H1 (cell line): Measurements from ENCODE around the gene CTNNA3. TPM values are rescaled to one million over a fixed set of nuclear protein-coding genes. Genes with fewer than 3 reads are reported as not detected.

Experiments used
- CTCF ChIA-PET: fragments of 300-600 bp; sonication (Branson Sonifier 250); formaldehyde crosslinking; loops from one replicate; lab custom pipeline; 2021; ENCODE audit not compliant: partially characterized antibody; lab: Charles Lee
- POLR2A ChIA-PET: fragments of 300-600 bp; sonication (Branson Sonifier 250); formaldehyde crosslinking; loops from one replicate; lab custom pipeline; 2021; ENCODE audit warnings: inconsistent platforms; ENCODE audit not compliant: partially characterized antibody; lab: Charles Lee
- DNase-seq, 2 experiments: peaks; one replicate each; pipeline versions ENCODE4 v3.0.0 to v3.0.0-alpha.2; 2010 to 2022; ENCODE audit warnings: low spot score in 2 of 2, low read depth in 1 of 2, mixed read lengths in 1 of 2
- FAIRE-seq: peaks from 2 replicates; lab custom pipeline; 2011; peaks lifted over from hg19 to GRCh38; lab: Jason Lieb, UNC
- H2AFZ ChIP-seq: 2 replicates; pipeline ENCODE4 v1.8.1; 2012; ENCODE audit warnings: low read length, inconsistent platforms
- H2AK5ac ChIP-seq: 2 replicates; pipeline ENCODE4 v1.6.1; 2013; ENCODE audit warnings: low read depth, low read length
- H2BK120ac ChIP-seq: replicated peaks from 2 replicates; pipeline ENCODE3; 2013; ENCODE audit warnings: low read depth, low read length, inconsistent platforms
- H2BK12ac ChIP-seq: 2 replicates; pipeline ENCODE4 v1.6.1; 2013; ENCODE audit warnings: low read depth, low read length
- H2BK15ac ChIP-seq: 2 replicates; pipeline ENCODE4 v1.6.1; 2013; ENCODE audit warnings: low read length
- H2BK20ac ChIP-seq: 2 replicates; pipeline ENCODE4 v1.6.1; 2013; ENCODE audit warnings: low read length
- H2BK5ac ChIP-seq: 2 replicates; pipeline ENCODE4 v1.6.1; 2013; ENCODE audit warnings: low read depth, low read length
- H3K14ac ChIP-seq: 2 replicates; pipeline ENCODE4 v1.6.1; 2013; ENCODE audit warnings: inconsistent platforms; ENCODE audit not compliant: insufficient read length
- H3K18ac ChIP-seq: 2 replicates; pipeline ENCODE4 v1.6.1; 2013; ENCODE audit warnings: low read length; ENCODE audit errors: extremely low read depth
- H3K23ac ChIP-seq: 2 replicates; pipeline ENCODE4 v1.6.1; 2013; ENCODE audit warnings: inconsistent platforms; ENCODE audit not compliant: insufficient read length
- H3K23me2 ChIP-seq: 2 replicates; pipeline ENCODE4 v1.6.1; 2013; ENCODE audit warnings: low read depth, low read length
- H3K27ac ChIP-seq: 2 replicates; pipeline ENCODE4 v1.6.1; 2011; ENCODE audit warnings: low read depth, low read length, inconsistent platforms
- H3K27me3 ChIP-seq, 4 experiments: replicated peaks in 1 of 4; 1 replicate in 1 of 4; 2 replicates in 3 of 4; pipeline versions ENCODE4 v1.6.1 to v1.8.1; 2011 to 2013; ENCODE audit warnings: low read length in 3 of 4, mild to moderate bottlenecking in 3 of 4, inconsistent platforms in 2 of 4, mixed read lengths in 2 of 4, moderate library complexity in 1 of 4; ENCODE audit not compliant: control insufficient read depth in 3 of 4, insufficient read depth in 3 of 4; ENCODE audit errors: extremely low read depth in 1 of 4
- H3K36me3 ChIP-seq, 4 experiments: 2 replicates each; pipeline versions ENCODE4 v1.6.1 to v1.8.1; 2011 to 2013; ENCODE audit warnings: mild to moderate bottlenecking in 4 of 4, low read length in 3 of 4, moderate library complexity in 2 of 4, control low read depth in 1 of 4, inconsistent platforms in 1 of 4; ENCODE audit not compliant: insufficient read depth in 4 of 4, control insufficient read depth in 2 of 4
- H3K4ac ChIP-seq: replicated peaks from 2 replicates; pipeline ENCODE3; 2013; ENCODE audit warnings: low read length, low read depth, mixed read lengths, inconsistent platforms; ENCODE audit not compliant: insufficient read length
- H3K4me1 ChIP-seq, 4 experiments: replicated peaks in 1 of 4; 1 replicate in 1 of 4; 2 replicates in 3 of 4; pipeline versions ENCODE4 v1.6.1 to v1.8.1; 2011 to 2013; ENCODE audit warnings: low read length in 3 of 4, inconsistent platforms in 2 of 4, mixed read lengths in 1 of 4; ENCODE audit not compliant: insufficient read depth in 4 of 4, control insufficient read depth in 3 of 4
- H3K4me2 ChIP-seq, 2 experiments: 2 replicates each; pipeline versions ENCODE4 v1.6.1 to v1.8.1; 2011 to 2013; ENCODE audit warnings: low read depth in 2 of 2, low read length in 2 of 2, control low read depth in 1 of 2, inconsistent platforms in 1 of 2, mild to moderate bottlenecking in 1 of 2; ENCODE audit not compliant: insufficient read depth in 1 of 2
- H3K4me3 ChIP-seq, 4 experiments: fragments of 200-600, 300-600 bp in 1 of 4; sonication (generic), shearing (Covaris generic), sonication (Bioruptor Twin) in 1 of 4; 2 replicates each; pipeline versions ENCODE4 v1.5.1 to v1.8.1; 2011 to 2016; ENCODE audit warnings: low read length in 4 of 4, low read depth in 3 of 4, control low read depth in 2 of 4, inconsistent platforms in 2 of 4, mild to moderate bottlenecking in 2 of 4, mixed read lengths in 1 of 4, moderate library complexity in 1 of 4; ENCODE audit not compliant: insufficient read depth in 2 of 4; ENCODE audit errors: extremely low read depth in 1 of 4
- H3K56ac ChIP-seq: replicated peaks from 2 replicates; pipeline ENCODE3; 2013; ENCODE audit warnings: low read depth, mild to moderate bottlenecking, mixed read lengths, low read length, inconsistent platforms; ENCODE audit not compliant: insufficient read length
- H3K79me1 ChIP-seq: 2 replicates; pipeline ENCODE4 v1.6.1; 2013; ENCODE audit warnings: low read depth, low read length, control low read depth
- H3K79me2 ChIP-seq, 2 experiments: 2 replicates each; pipeline versions ENCODE4 v1.6.1 to v1.8.1; 2012 to 2013; ENCODE audit warnings: low read length in 2 of 2, mild to moderate bottlenecking in 2 of 2, inconsistent platforms in 1 of 2; ENCODE audit not compliant: insufficient read depth in 2 of 2, control insufficient read depth in 1 of 2
- H3K9ac ChIP-seq, 4 experiments: replicated peaks in 1 of 4; 1 replicate in 1 of 4; 2 replicates in 3 of 4; pipeline versions ENCODE4 v1.6.1 to v1.8.1; 2011 to 2013; ENCODE audit warnings: low read depth in 3 of 4, low read length in 3 of 4, control low read depth in 2 of 4, mild to moderate bottlenecking in 2 of 4, moderate library complexity in 2 of 4, inconsistent platforms in 1 of 4; ENCODE audit errors: extremely low read depth in 1 of 4
- H3K9me3 ChIP-seq, 2 experiments: 2 replicates each; pipeline versions ENCODE4 v1.6.1 to v1.8.1; 2012 to 2013; ENCODE audit warnings: mild to moderate bottlenecking in 2 of 2, moderate library complexity in 2 of 2, control low read depth in 1 of 2, inconsistent platforms in 1 of 2, low read depth in 1 of 2, low read length in 1 of 2, mixed read lengths in 1 of 2; ENCODE audit not compliant: insufficient read depth in 2 of 2
- H4K20me1 ChIP-seq, 2 experiments: replicated peaks in 1 of 2; 2 replicates each; pipeline versions ENCODE3 to v1.8.1; 2011 to 2013; ENCODE audit warnings: inconsistent platforms in 2 of 2, low read length in 2 of 2, mild to moderate bottlenecking in 1 of 2; ENCODE audit not compliant: insufficient read depth in 2 of 2, control insufficient read depth in 1 of 2
- H4K5ac ChIP-seq: 2 replicates; pipeline ENCODE4 v1.6.1; 2013; ENCODE audit warnings: low read length, low read depth, mixed read lengths, inconsistent platforms; ENCODE audit not compliant: insufficient read length
- H4K8ac ChIP-seq: 2 replicates; pipeline ENCODE4 v1.8.0; 2013; ENCODE audit warnings: mild to moderate bottlenecking, moderate library complexity, low read length, inconsistent platforms; ENCODE audit not compliant: insufficient read depth; ENCODE audit errors: extremely low read depth
- H4K91ac ChIP-seq: replicated peaks from 2 replicates; pipeline ENCODE3; 2013; ENCODE audit warnings: low read length, mixed read lengths, inconsistent platforms; ENCODE audit not compliant: insufficient read length
- BACH1 ChIP-seq: IDR thresholded peaks from 2 replicates; pipeline ENCODE4 v1.6.1; 2012; ENCODE audit warnings: low read length, improper control_type of control experiment
- SIX5 ChIP-seq: IDR thresholded peaks from 2 replicates; pipeline ENCODE4 v1.6.1; 2011; ENCODE audit warnings: mild to moderate bottlenecking, low read depth, low read length
- TCF12 ChIP-seq: IDR thresholded peaks from 2 replicates; pipeline ENCODE4 v1.6.1; 2011; ENCODE audit warnings: low read depth, mild to moderate bottlenecking, low read length
- ZNF274 ChIP-seq: IDR thresholded peaks from 2 replicates; pipeline ENCODE4 v1.7.0; 2012; ENCODE audit warnings: low read length, borderline replicate concordance; ENCODE audit errors: extremely low read depth
- WGBS, 2 experiments: shearing (Covaris generic) in 1 of 2; methylation state at CpG; one replicate each; pipeline versions ENCODE4 v1.1.6 to v1.1.7; 2013 to 2015; ENCODE audit warnings: low lambda C conversion rate in 2 of 2, mixed read lengths in 2 of 2, inconsistent platforms in 1 of 2, low coverage in 1 of 2, missing lambda C conversion rate in 1 of 2; ENCODE audit not compliant: insufficient replicate concordance in 2 of 2, insufficient coverage in 1 of 2, insufficient read length in 1 of 2; ENCODE audit errors: extremely low coverage in 1 of 2, missing lambda C conversion rate in 1 of 2; 5-methylcytosine and 5-hydroxymethylcytosine counted together
- polyA plus RNA-seq, 7 experiments: library from polyadenylated mRNA; depleted of rRNA in 3 of 7; stranded (reverse) in 5 of 7; unstranded in 2 of 7; fragments of >200 nt in 5 of 7; fragments of 200-250 nt in 2 of 7; gene quantifications; 1 replicate in 5 of 7; 2 replicates in 1 of 7; 4 replicates in 1 of 7; pipeline versions ENCODE4 v1.2.1 to v1.2.3, GENCODE V29; 2011 to 2013; ENCODE audit warnings: missing spikeins in 2 of 7, mixed read lengths in 2 of 7
- total RNA-seq: library from RNA; stranded (reverse); fragmentation: NEBNext Ultra II Directional; extraction: Animal tissue kit (Norgen Biotek cat#: 25700); gene quantifications from 2 replicates; pipeline ENCODE4 v1.2.1, GENCODE V29; 2021
- TF ChIP-seq, protein P1 (sequence below): IDR thresholded peaks from 2 replicates; pipeline ENCODE4 v1.6.1; 2012; ENCODE audit warnings: inconsistent platforms

Gene CTNNA3
- total and polyA plus RNA-seq, 2 of the 8 experiments (the other 6 are each of a cell fraction or from before 2014, with no cell fraction given) = 1.3 to 1.5 TPM

DNA sequence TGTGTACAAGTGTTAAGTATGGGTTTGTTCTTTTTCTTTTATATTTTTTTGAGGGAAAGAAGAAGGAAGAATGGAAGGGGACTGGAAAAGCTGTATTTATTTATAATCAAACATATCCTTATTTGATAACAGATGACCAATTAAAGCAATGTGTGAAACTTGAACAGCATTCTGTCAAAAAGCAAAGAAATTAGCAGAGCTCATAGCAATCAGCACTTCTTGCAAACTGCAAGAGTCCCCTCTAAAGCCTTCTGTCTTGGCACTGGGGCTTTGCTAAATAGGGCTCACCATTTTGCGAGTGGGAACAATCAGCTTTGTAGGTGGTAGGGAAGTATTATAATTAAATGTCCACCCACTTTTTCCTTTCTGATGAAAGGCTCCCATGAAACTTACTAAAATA lies 935.1 kb downstream of the CTNNA3 start:
- no peak overlapping the region for H2BK15ac ChIP-seq
- H2BK12ac ChIP-seq = no peak overlapping the region
- H3K56ac ChIP-seq = no peak overlapping the region
- ChIA-PET POLR2A (no interaction called here), CTCF (no interaction called here)
- no peak overlapping the region for H2AFZ ChIP-seq
- H3K4ac ChIP-seq = no peak overlapping the region
- H3K27ac ChIP-seq = no peak overlapping the region
- no peak overlapping the region for H3K9ac ChIP-seq
- H4K5ac ChIP-seq = no peak overlapping the region
- 83% methylated on average over 1 of the region's 1 CpG; no CpG with 5 or more reads in 1 of the 2 experiments for WGBS, 2 experiments
- H3K36me3 ChIP-seq = no peaks in the 10 kb centered on the region
- no peaks in the 10 kb centered on the region for H3K9me3 ChIP-seq
- H3K4me2 ChIP-seq = no peak overlapping the region
- no peak overlapping the region for H2BK20ac ChIP-seq
- H3K23ac ChIP-seq = no peak overlapping the region
- no peak overlapping the region for H2BK5ac ChIP-seq
- FAIRE-seq (no peak), DNase-seq (no peak)
- no peak overlapping the region for H3K18ac ChIP-seq
- H3K79me1 ChIP-seq = no peaks in the 10 kb centered on the region
- H3K79me2 ChIP-seq = no peaks in the 10 kb centered on the region
- H3K14ac ChIP-seq = no peak overlapping the region
- no peak overlapping the region for H4K91ac ChIP-seq
- H2AK5ac ChIP-seq = no peak overlapping the region
- H3K27me3 ChIP-seq = no peaks in the 10 kb centered on the region
- no peaks in the 10 kb centered on the region for H3K23me2 ChIP-seq
- H4K8ac ChIP-seq = no peak overlapping the region
- no peak overlapping the region for H3K4me3 ChIP-seq
- no peaks in the 10 kb centered on the region for H3K4me1 ChIP-seq
- no peak for TF ChIP-seq ZNF274
- TF ChIP-seq SIX5 = no peak
- TF ChIP-seq, protein P1, sequence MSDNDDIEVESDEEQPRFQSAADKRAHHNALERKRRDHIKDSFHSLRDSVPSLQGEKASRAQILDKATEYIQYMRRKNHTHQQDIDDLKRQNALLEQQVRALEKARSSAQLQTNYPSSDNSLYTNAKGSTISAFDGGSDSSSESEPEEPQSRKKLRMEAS = no peak
- no peak for TF ChIP-seq BACH1
- TF ChIP-seq TCF12 = no peak
- no peak overlapping the region for H2BK120ac ChIP-seq
- no peaks in the 10 kb centered on the region for H4K20me1 ChIP-seq
